ENCODE results near the gene RGS4.

RGS4 gene

GRCh38 chr1:163104385-163105099 is 35.4 kb downstream of the RGS4 start:
- no peak for DNase-seq

GRCh38 chr1:163106364-163106987 is 37.3 kb downstream of the RGS4 start:
- no peak for DNase-seq

- DNase-seq = no peak
Measured at GRCh38 chr1:163107655-163108054, 38.5 kb downstream of the RGS4 start.

DNA sequence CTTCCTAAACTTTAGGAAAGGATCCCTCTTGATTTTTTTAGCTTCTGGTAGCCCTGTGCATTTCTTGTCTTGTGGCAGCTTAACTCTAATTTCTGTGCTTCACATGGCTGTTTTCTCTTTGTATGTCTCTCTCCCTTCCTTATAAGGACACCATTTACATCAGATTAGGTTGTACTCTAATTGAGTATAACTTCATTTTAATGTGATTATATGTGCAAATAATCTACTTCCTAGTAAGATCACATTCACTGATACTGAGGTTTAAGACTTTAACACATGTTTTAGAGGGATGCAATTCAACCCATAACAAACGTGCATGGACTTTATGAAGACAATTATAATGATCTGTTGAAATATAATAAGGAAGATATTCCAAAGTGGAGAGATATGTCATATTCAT is 46.7 kb downstream of the RGS4 start:
- DNase-seq = no peak

DNA sequence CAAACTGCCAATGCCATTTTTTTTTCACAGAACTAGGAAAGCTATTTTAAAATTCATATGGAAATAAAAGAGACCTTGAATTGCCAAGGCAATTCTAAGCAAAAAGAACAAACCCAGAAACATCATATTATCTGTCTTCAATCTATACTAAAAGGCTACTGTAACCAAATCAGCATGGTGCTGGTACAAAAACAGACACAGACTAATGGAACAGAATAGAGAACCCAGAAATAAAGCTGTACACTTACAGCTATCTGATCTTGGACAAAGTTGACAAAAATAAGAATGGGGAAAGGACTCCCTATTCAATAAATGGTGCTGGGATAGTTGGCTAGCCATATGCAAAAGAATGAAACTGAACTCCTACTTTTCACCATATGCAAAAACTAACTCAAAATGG is 50.5 kb downstream of the RGS4 start:
- no peak for DNase-seq

DNA sequence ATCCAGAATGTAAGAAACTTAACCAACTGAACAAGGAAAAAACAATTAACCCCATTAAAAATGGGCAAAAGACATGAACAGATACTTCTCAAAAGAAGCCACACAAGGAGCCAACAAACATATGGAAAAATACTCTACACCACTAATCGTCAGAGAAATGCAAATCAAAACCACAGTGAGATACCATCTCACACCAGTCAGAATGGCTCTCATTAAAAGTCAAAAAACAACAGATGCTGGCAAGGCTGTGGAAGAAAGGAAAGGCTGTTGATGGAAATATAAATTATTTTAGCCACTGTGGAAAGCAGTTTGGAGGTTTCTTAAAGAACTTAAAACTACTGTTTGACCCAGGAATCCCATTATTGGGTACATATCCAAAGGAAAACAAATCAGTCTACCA is 51.2 kb downstream of the RGS4 start:
- DNase-seq = no peak

GRCh38 chr1:163124812-163125211 is 55.7 kb downstream of the RGS4 start:
- DNase-seq = no peak
